Hematopoietic multipotent progenitor cell treated with erythropoietin and hydrocortisone succinate and interleukin-3 and kit ligand, for 15 days (in vitro differentiated cells): Measurements from ENCODE around the gene FASTKD3.

ENCODE experiments used
- DNase-seq: peaks from one replicate; pipeline ENCODE4 v3.0.0-alpha.2; 2015; ENCODE audit warnings: low spot score

The FASTKD3 gene

GRCh38 chr5:7881091-7881490 is 12.3 kb upstream of the FASTKD3 start:
- no peak for DNase-seq

- no peak for DNase-seq
These were observed 9.6 kb upstream of the FASTKD3 start for GRCh38 chr5:7878381-7878873.

- DNase-seq: no peak
These were observed 9.0 kb upstream of the FASTKD3 start for GRCh38 chr5:7877851-7878250.

GRCh38 chr5:7876867-7877266 is 8.0 kb upstream of the FASTKD3 start:
- DNase-seq: no peak

GRCh38 chr5:7875151-7875550 is 6.3 kb upstream of the FASTKD3 start:
- DNase-seq: no peak

DNA sequence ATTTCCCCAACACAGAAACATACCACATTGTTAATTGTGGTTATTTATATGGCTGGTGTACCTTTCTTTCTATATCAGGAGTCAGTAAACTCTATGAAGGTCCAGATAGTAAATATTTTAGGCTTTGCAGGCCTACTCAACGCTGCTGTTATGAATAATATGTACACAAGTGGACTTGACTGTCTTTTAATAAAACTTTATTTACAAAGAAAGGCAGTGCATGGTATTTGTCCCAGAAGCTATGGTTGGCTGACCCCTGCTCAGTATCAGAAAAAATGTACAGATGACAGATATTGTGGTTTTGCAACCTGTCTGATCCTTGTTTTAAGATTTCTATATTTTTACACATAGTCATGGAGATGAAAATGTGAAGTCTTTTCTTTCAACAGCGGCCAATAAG is 5.8 kb upstream of the FASTKD3 start:
- DNase-seq: no peak

DNA sequence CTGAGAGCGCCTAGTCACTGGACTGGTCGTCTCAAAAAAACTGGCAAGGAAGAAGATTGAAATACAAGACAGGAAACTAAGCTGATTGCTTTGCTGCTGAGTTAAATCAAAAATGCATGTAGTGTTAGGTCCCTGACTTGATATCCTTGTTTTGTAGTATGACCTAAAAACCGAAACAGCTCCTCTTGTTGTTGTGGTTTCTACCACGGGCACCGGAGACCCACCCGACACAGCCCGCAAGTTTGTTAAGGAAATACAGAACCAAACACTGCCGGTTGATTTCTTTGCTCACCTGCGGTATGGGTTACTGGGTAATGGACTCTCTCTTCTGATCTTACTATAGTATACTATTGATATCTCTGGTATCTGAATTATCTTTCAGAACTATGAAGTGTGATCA is 4.4 kb upstream of the FASTKD3 start:
- DNase-seq: no peak

DNA sequence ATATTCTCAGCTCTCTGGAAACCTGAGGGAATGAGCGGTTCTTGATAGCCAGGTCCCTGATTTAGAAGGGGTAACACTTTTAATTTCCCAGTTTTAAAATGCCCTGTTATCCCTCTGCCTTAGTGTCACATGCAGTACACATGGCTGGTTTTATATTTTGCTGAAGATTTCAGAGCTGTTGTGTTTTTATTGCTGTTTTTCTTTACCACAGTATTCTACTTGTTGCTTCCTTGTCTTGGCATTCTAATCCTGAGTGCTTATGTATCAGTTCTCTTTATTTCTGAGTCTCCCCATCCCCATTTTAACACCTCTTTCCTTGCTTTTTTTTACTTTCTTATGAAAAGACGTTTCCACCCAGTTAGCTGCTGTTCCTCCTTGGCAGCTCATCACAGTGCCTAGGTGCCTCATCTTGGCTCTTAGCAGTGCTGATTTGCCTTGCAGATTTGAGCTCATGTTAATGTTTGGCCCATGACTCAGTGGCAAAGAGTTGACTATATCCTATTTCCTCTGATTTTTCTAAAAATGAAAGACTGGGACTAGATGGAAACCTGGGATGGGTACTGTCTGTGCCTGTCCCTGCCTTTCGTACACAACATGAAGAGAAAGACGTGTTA is 3.8 kb upstream of the FASTKD3 start:
- DNase-seq: no peak

DNA sequence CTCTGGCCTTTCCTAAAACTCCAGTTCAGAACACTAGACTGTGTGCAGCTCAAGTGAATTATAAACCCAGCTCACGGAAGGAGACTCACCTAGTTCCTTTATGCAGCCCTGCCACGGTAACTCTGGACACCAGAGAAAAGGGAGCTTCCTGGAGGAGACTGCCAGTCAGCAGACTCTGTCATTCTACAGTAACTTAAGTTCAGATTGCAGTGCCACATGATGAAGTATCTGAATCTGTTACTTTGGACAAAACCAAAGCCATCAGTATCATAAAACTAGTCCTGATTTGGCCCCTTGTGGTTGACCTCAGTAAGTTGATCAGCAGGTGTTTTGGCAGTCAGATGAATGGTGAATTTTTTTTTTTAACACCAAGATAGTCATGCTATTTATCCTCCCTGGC is 2.8 kb upstream of the FASTKD3 start:
- DNase-seq: no peak

GRCh38 chr5:7869474-7870136 is 774 bp upstream of the FASTKD3 start:
- peak; percentile 18 for DNase-seq

- no peak for DNase-seq
These were observed 431 bp downstream of the FASTKD3 start for GRCh38 chr5:7868427-7868772.

DNA sequence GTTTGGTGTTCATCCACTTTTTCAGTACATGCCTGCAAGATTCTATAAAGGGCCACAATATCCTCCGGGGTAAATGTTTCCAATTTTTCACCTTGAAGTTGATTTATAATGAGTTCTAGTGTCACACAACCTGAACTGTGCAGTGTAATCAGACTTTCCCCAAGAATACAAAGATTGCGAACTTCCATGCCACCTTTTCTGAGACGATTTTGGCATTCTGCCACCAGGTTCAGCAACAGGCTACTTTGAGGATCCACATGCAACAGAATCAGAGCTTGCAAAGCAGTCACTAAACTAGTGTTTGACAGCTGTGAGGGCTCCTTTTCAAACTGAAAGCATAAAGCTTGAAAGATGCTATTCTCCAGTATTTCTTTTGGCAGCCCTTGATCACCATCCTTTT is 1.6 kb downstream of the FASTKD3 start:
- peak; percentile 10 for DNase-seq

GRCh38 chr5:7866196-7866595 is 2.6 kb downstream of the FASTKD3 start:
- no peak for DNase-seq

GRCh38 chr5:7857926-7858632 is 10.8 kb downstream of the FASTKD3 start:
- no peak for DNase-seq

GRCh38 chr5:7857361-7857760 is 11.5 kb downstream of the FASTKD3 start:
- DNase-seq: no peak

- peak; percentile 28 for DNase-seq
These were observed 12.0 kb downstream of the FASTKD3 start for GRCh38 chr5:7856855-7857254.

DNA sequence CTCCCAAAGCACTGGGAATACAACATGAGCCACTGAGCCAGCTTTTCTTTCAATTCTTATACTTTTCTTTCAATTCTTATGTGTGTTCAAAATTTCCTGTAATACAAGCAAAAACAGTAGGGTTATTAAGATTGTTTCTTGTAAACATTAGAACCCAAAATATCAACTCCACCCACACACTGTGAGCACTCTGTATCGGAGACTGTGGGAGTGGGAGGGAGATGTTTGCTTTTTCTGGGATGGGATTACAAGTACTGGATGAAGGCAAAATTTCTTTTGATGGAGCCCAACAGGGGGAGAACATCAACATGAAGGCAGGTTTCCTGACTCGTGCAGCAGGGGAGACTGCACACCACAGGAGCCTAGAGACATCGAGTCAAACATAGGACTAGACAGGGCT is 13.2 kb downstream of the FASTKD3 start:
- DNase-seq: no peak

DNA sequence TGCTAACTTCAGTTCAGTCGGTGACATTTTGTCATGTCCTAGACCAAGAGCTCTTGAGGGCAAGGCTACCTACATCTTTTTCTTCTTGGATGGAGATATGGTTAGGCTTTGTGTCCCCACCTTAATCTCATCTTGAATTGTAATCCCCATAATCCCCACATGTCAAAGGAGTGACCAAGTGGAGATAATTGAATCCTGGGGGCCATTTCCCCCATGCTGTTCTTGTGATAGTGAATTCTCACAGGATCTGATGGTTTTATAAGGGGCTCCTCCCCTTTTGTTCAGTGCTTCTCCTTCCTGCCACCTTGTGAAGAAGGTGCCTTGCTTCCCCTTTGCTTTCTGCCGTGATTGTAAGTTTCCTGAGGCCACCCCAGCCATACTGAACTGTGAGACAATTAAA is 15.8 kb downstream of the FASTKD3 start:
- no peak for DNase-seq

- DNase-seq: no peak
These were observed 16.3 kb downstream of the FASTKD3 start for GRCh38 chr5:7852542-7852941.

DNA sequence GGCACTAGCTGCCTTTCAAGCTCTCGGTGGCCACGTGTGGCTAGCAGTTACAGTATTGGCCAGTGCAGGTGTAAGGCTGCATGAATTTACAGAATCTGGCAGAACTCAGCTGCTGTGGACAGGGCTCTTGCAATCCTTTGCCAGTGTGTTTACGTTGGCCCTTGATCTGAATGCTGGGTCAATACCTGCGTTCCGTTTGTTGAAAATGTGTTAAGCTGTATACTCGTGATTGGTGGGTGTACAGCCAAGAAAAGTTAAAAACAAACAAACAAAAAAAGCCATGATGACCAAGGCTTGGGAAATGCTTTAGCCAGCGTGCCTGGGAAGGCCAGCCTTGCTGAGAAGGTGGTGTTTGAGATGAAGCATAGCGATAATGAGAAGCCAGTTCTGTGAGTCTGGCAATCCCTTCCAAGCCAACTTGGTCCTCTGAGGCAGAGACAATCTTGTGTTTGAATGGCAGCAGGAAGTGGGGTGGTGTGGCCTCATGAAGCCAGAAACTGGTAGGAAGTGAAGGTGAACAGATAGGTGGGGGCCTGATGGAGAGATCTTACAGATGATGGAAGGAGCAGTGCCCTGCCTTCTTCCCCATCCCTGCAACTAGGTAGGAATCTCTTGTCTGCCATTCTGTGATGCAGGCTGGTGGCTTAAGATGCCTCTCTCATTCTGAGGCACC is 17.1 kb downstream of the FASTKD3 start:
- no peak for DNase-seq

DNA sequence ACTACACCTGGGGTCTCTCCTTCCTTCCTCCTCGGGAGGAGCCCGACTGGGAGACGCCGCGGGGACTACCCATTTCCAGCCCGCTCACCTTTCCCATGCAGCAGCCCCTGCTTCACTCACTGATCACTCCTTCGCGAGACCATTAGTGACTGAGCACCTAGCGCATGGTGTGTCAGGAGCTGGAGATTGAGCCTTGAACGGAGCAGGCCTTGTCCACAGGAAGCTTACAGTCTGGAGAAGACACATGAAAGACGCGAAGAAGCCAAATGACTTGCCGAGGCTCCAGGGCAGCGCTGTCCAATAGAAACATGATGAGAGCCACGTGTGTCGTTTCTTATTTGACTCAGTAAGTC is 17.6 kb downstream of the FASTKD3 start:
- DNase-seq: no peak

- no peak for DNase-seq
These were observed 18.2 kb downstream of the FASTKD3 start, which contains the start of gene CFAP90 for GRCh38 chr5:7850395-7851239. TSS of gene CFAP90 (minus strand) at chr5:7851133. CDS start at chr5:7851021, 112 bp downstream.
